Neutrophil (primary cell): ENCODE results near the gene SLC22A12.

Experiments used
- H3K27ac ChIP-seq: fragments of 200-600 bp; sonication (generic); 2 replicates; pipeline ENCODE4 v1.5.1; 2016; ENCODE audit warnings: mild to moderate bottlenecking, moderate library complexity
- H3K27me3 ChIP-seq: fragments of 200-600 bp; sonication (generic); 2 replicates; pipeline ENCODE4 v1.6.0; 2016; ENCODE audit warnings: mild to moderate bottlenecking
- H3K36me3 ChIP-seq: fragments of 200-600 bp; sonication (generic); 2 replicates; pipeline ENCODE4 v1.5.1; 2017
- H3K4me1 ChIP-seq, 2 experiments: fragments of 200-600 bp in 1 of 2; sonication (generic) in 1 of 2; 1 replicate in 1 of 2; 2 replicates in 1 of 2; pipeline versions ENCODE4 v1.5.1 to v1.6.1; 2013 to 2016; ENCODE audit warnings: low read depth in 1 of 2, low read length in 1 of 2, mild to moderate bottlenecking in 1 of 2, moderate library complexity in 1 of 2; ENCODE audit not compliant: control insufficient read depth in 1 of 2, insufficient read depth in 1 of 2
- H3K4me3 ChIP-seq, 2 experiments: fragments of 200-600 bp in 1 of 2; sonication (generic) in 1 of 2; 1 replicate in 1 of 2; 2 replicates in 1 of 2; pipeline ENCODE4 v1.5.1; 2013 to 2016; ENCODE audit warnings: low read depth in 1 of 2, low read length in 1 of 2, mild to moderate bottlenecking in 1 of 2, moderate library complexity in 1 of 2
- H3K9me3 ChIP-seq: fragments of 200-600 bp; sonication (generic); 2 replicates; pipeline ENCODE4 v1.5.1; 2016
- TF ChIP-seq, protein P1 (sequence below): fragments of 200-600 bp; sonication (generic); IDR thresholded peaks from 2 replicates; pipeline ENCODE4 v1.5.1; 2016; ENCODE audit warnings: antibody characterized with exemption

SLC22A12 gene

DNA sequence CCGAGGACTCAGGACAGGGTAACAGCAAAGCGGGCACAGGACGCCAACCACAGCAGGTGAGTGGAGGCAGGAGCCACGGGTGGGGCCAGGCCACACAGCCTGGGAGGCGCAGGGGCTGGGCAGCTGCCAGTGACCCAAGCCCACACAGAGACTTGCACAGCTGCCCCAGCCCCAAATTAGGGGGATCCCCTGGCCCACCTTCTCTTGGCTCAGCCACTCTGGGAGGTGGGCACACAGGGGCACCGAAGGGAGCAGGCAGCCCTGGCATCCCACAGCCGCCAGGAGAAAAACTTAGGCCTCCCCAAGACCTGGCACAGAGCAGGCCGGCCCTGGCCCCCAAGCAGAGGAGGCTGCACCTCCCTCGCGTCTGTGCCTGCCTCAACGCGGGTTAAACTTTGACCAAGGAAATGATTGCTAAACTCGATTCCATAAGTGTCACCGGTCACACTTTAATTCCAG is at the start of gene SLC22A12:
SLC22A12 (plus strand) TSS at position 458 of the 459 bp plus-strand sequence. CDS start 337 bp downstream, outside the sequence.
- Histone ChIP-seq H3K4me3 (no peak within 1 kb of the TSS), H3K27me3 (no peaks in the 10 kb centered on the region), H3K9me3 (no peaks in the 10 kb centered on the region), H3K36me3 (no peaks in the 10 kb centered on the region), H3K4me1 (no peaks in the 10 kb centered on the region), H3K27ac (no peak within 1 kb of the TSS)
- TF ChIP-seq, protein P1, sequence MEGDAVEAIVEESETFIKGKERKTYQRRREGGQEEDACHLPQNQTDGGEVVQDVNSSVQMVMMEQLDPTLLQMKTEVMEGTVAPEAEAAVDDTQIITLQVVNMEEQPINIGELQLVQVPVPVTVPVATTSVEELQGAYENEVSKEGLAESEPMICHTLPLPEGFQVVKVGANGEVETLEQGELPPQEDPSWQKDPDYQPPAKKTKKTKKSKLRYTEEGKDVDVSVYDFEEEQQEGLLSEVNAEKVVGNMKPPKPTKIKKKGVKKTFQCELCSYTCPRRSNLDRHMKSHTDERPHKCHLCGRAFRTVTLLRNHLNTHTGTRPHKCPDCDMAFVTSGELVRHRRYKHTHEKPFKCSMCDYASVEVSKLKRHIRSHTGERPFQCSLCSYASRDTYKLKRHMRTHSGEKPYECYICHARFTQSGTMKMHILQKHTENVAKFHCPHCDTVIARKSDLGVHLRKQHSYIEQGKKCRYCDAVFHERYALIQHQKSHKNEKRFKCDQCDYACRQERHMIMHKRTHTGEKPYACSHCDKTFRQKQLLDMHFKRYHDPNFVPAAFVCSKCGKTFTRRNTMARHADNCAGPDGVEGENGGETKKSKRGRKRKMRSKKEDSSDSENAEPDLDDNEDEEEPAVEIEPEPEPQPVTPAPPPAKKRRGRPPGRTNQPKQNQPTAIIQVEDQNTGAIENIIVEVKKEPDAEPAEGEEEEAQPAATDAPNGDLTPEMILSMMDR: no peak

DNA sequence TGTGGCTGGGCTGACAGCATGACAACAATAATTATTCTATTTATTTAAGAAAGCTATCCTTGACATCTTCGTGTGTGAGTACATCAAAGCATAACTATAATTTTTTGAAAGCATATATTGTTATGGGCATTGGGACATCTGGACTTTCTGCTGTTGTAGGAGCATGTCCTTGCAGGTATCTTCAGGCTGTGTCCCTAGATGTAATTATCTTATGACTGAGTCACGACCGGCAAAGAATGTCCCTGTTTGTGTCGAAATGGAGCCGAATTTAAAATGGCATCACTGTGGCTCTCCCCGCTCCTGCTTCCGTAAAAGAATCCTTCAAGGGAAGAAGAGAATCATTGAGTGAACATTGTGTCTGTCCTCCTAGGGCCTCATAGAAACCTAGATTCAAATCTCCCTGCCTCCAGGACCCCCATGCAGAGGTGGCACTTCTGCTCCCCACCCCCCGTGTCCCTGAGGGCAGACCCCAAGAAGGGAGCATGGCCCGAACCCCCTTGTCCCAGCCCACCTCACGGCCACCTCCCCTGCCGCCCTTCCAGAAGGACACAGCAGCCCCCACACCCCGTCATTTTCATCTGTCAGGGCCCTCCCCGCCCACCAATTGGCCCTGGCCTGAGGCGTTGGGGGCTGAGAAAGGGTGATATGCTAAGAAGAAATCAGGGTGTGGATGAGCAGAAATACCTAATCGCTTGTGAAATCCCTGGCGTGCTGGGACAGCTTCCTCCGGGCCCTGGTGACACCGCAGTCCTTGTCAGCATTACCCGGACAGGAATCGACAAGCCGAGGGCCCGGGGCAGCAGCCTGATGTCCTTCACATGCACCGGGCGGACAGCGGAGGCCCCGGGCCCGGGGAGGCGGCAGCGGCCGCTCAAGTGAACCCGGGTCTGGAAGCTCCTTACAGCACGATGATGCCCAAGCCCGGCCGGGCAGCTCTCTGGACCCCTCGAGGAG is 48.6 kb upstream of the SLC22A12 start:
- no peak overlapping the region for H3K27ac ChIP-seq
- TF ChIP-seq, protein P1: no peak
- H3K4me1 ChIP-seq: peaks cover 10 to 12% of the 10 kb centered on the region in 2 experiments
- H3K9me3 ChIP-seq: no peaks in the 10 kb centered on the region
- no peaks in the 10 kb centered on the region for H3K27me3 ChIP-seq
- no peaks in the 10 kb centered on the region for H3K36me3 ChIP-seq
- no peak overlapping the region for H3K4me3 ChIP-seq

GRCh38 chr11:64543818-64544217 is 47.2 kb upstream of the SLC22A12 start:
- no peaks in the 10 kb centered on the region for H3K9me3 ChIP-seq
- no peaks in the 10 kb centered on the region for H3K36me3 ChIP-seq
- no peak overlapping the region for H3K4me3 ChIP-seq
- H3K27me3 ChIP-seq: no peaks in the 10 kb centered on the region
- no peak overlapping the region for H3K27ac ChIP-seq
- TF ChIP-seq, protein P1: no peak
- H3K4me1 ChIP-seq: peaks cover 3 to 7% of the 10 kb centered on the region in 2 experiments

GRCh38 chr11:64544616-64545296 is 46.3 kb upstream of the SLC22A12 start:
- H3K27me3 ChIP-seq: no peaks in the 10 kb centered on the region
- TF ChIP-seq, protein P1: no peak
- H3K9me3 ChIP-seq: no peaks in the 10 kb centered on the region
- no peaks in the 10 kb centered on the region for H3K36me3 ChIP-seq
- no peak overlapping the region for H3K27ac ChIP-seq
- H3K4me1 ChIP-seq: peaks cover 3 to 5% of the 10 kb centered on the region in 2 experiments
- no peak overlapping the region for H3K4me3 ChIP-seq

DNA sequence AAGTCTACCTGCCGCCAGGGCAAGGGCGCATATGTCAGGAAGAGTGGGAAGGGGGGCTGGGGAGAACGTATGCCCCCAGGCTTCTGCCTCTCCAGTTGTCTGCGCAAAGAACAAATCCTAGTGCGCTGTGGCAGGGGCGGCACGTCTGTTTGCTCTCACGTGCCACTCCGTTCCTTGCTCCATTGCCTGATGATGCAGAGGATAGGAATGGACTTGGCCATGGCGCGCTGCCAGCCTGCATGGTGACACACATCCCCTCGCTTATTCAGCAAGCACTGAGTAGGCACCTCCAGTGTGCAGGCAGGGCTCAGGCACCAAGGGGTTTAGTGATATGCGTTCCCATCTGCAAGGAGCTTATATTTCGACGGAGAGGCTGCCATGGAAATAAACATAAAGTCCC is 45.4 kb upstream of the SLC22A12 start:
- TF ChIP-seq, protein P1: no peak
- H3K4me1 ChIP-seq: peaks cover 3 to 5% of the 10 kb centered on the region in 2 experiments
- no peaks in the 10 kb centered on the region for H3K9me3 ChIP-seq
- H3K27ac ChIP-seq: no peak overlapping the region
- H3K4me3 ChIP-seq: no peak overlapping the region
- no peaks in the 10 kb centered on the region for H3K27me3 ChIP-seq
- H3K36me3 ChIP-seq: no peaks in the 10 kb centered on the region
